CD4-positive, alpha-beta T cell treated with Interferon alpha-2 for 1 hour (primary cell): Measurements from ENCODE around the gene GFOD1.

Experiments used
- DNase-seq, 2 donors: peaks; one replicate each; pipeline ENCODE4 v3.0.0-alpha.2; 2020 to 2022

The GFOD1 gene

GRCh38 chr6:13484827-13485226 lies 2.6 kb downstream of the GFOD1 start:
- no peak for DNase-seq

- no peak for DNase-seq
These were observed 3.2 kb downstream of the GFOD1 start for GRCh38 chr6:13484138-13484708.

GRCh38 chr6:13480631-13481501 lies 6.5 kb downstream of the GFOD1 start:
- DNase-seq = no peak

GRCh38 chr6:13479971-13480434 lies 7.4 kb downstream of the GFOD1 start:
- no peak for DNase-seq

- no peak for DNase-seq
These were observed 8.1 kb downstream of the GFOD1 start for GRCh38 chr6:13479206-13479800.

GRCh38 chr6:13478525-13478966 lies 8.9 kb downstream of the GFOD1 start:
- no peak for DNase-seq

- DNase-seq = no peak
These were observed 12.6 kb downstream of the GFOD1 start for GRCh38 chr6:13474787-13475186.

- DNase-seq = no peak
These were observed 13.0 kb downstream of the GFOD1 start for GRCh38 chr6:13474360-13474759.

- no peak for DNase-seq
These were observed 13.6 kb downstream of the GFOD1 start for GRCh38 chr6:13473768-13474165.

- no peak for DNase-seq
These were observed 14.2 kb downstream of the GFOD1 start for GRCh38 chr6:13472976-13473767.

- DNase-seq = no peak
These were observed 15.3 kb downstream of the GFOD1 start for GRCh38 chr6:13472099-13472498.

GRCh38 chr6:13471184-13471583 lies 16.2 kb downstream of the GFOD1 start:
- no peak for DNase-seq

GRCh38 chr6:13470238-13471140 lies 16.9 kb downstream of the GFOD1 start:
- no peak for DNase-seq

- no peak for DNase-seq
These were observed 17.7 kb downstream of the GFOD1 start for GRCh38 chr6:13469693-13470092.

- no peak for DNase-seq
These were observed 18.6 kb downstream of the GFOD1 start for GRCh38 chr6:13468839-13469238.

GRCh38 chr6:13467216-13467600 lies 20.2 kb downstream of the GFOD1 start:
- no peak for DNase-seq

GRCh38 chr6:13466304-13467215 lies 20.8 kb downstream of the GFOD1 start:
- no peak for DNase-seq

- DNase-seq = no peak
These were observed 21.7 kb downstream of the GFOD1 start for GRCh38 chr6:13465734-13466133.

- DNase-seq = no peak
These were observed 23.5 kb downstream of the GFOD1 start for GRCh38 chr6:13463941-13464340.

GRCh38 chr6:13463328-13463717 lies 24.1 kb downstream of the GFOD1 start:
- DNase-seq = no peak
